Spleen (tissue), 11 donors: ENCODE data around the gene PRTG. TPM values are rescaled to one million over a fixed set of nuclear protein-coding genes. Genes with fewer than 3 reads are reported as not detected.

Experiments used
- DNase-seq: peaks from one replicate; pipeline ENCODE4 v3.0.0-alpha.2; 2020
- H3K27ac ChIP-seq, 8 donors: fragments of 200-600 bp; sonication (generic) in 7 of 8; 1 replicate in 4 of 8; 2 replicates in 4 of 8; pipeline versions ENCODE4 v1.5.0 to v1.8.0; 2016 to 2021; ENCODE audit warnings: inconsistent platforms in 4 of 8, mild to moderate bottlenecking in 4 of 8, moderate library complexity in 1 of 8
- H3K27me3 ChIP-seq, 7 donors: fragments of 200-600 bp; sonication (generic) in 6 of 7; replicated peaks in 1 of 7; 1 replicate in 4 of 7; 2 replicates in 3 of 7; pipeline versions ENCODE4 v1.5.0 to v1.8.0; 2016 to 2021; ENCODE audit warnings: inconsistent platforms in 3 of 7, mild to moderate bottlenecking in 1 of 7
- H3K36me3 ChIP-seq, 6 donors: fragments of 200-600 bp; sonication (generic) in 5 of 6; 1 replicate in 4 of 6; 2 replicates in 2 of 6; pipeline versions ENCODE4 v1.5.0 to v1.8.0; 2016 to 2021; ENCODE audit warnings: inconsistent platforms in 2 of 6
- H3K4me1 ChIP-seq, 6 donors: fragments of 200-600 bp; sonication (generic) in 5 of 6; 1 replicate in 3 of 6; 2 replicates in 3 of 6; pipeline versions ENCODE4 v1.5.0 to v1.8.0; 2016 to 2021; ENCODE audit warnings: inconsistent platforms in 3 of 6
- H3K4me3 ChIP-seq, 8 donors: fragments of 200-600 bp; sonication (generic) in 7 of 8; 1 replicate in 4 of 8; 2 replicates in 4 of 8; pipeline versions ENCODE4 v1.5.0 to v1.8.0; 2016 to 2021; ENCODE audit warnings: inconsistent platforms in 4 of 8, mild to moderate bottlenecking in 4 of 8, moderate library complexity in 2 of 8
- H3K9me3 ChIP-seq, 8 donors: fragments of 200-600 bp; sonication (generic) in 7 of 8; 1 replicate in 4 of 8; 2 replicates in 4 of 8; pipeline versions ENCODE4 v1.5.0 to v1.8.0; 2016 to 2021; ENCODE audit warnings: inconsistent platforms in 4 of 8
- POLR2A ChIP-seq, 3 donors: fragments of 450-650 bp; IDR thresholded peaks; one replicate each; pipeline ENCODE4 v1.5.1; 2017; ENCODE audit warnings: antibody characterized with exemption in 3 of 3, mild to moderate bottlenecking in 1 of 3
- POLR2AphosphoS5 ChIP-seq, 3 donors: sonication (generic); formaldehyde crosslinking; IDR thresholded peaks; one replicate each; pipeline ENCODE4 v1.5.1; 2017; ENCODE audit warnings: antibody characterized with exemption in 3 of 3
- WGBS, 5 donors: extraction: QIAGEN DNeasy Blood & Tissue Kit in 3 of 5; methylation state at CpG; one replicate each; pipeline versions ENCODE4 v1.1.5 to v1.1.7; 2013 to 2018; 5-methylcytosine and 5-hydroxymethylcytosine counted together
- intact Hi-C: fragments of 100-400 bp; cut with DNase I; formaldehyde crosslinking; loops from one replicate; pipeline ENCODE4 v1.15.0; 2023; ENCODE audit warnings: low total_unique reads
- polyA plus RNA-seq, 3 donors: library from polyadenylated mRNA; stranded (reverse); fragments of 200-250 nt; gene quantifications; one replicate each; pipeline ENCODE4 v1.2.1, GENCODE V29; 2013
- total RNA-seq, 7 donors: library from RNA; depleted of rRNA in 3 of 7; stranded (reverse); fragments of >200 nt in 3 of 7; fragmentation: NEBNext Ultra II Directional in 4 of 7; extraction: Animal tissue kit (Norgen Biotek cat#: 25700) in 4 of 7; gene quantifications; one replicate each; pipeline versions ENCODE4 v1.1.0 to v1.2.1, GENCODE V29; 2016 to 2021
- TF ChIP-seq, protein P1 (sequence below), 11 experiments: fragments of 200-600 bp in 7 of 11; fragments of 450-650 bp in 4 of 11; sonication (generic) in 4 of 11; IDR thresholded peaks in 8 of 11; conservative IDR thresholded peaks in 3 of 11; 1 replicate in 7 of 11; 2 replicates in 4 of 11; pipeline versions ENCODE4 v1.4.0 to v1.8.0; 2016 to 2021; ENCODE audit warnings: antibody characterized with exemption in 11 of 11, inconsistent platforms in 4 of 11, mild to moderate bottlenecking in 1 of 11
- donor health status: healthy with polysubstance abuse.
- donor health status: DM: no; HTN: no; CAD: no; lungs with moderate emphysema.
- donor health status: DM: no; HTN: no; CAD: no.
- donor health status: Bipolar disorder and iron deficiency.
- donor health status: healthy.
- donor health status: DM: no; HTN: no; CAD: no.
- donor health status: DM: yes; HTN: yes; CAD: no.

The PRTG gene
- total and polyA plus RNA-seq, 10 donors: 0.02 to 1.4 (median 0.49) TPM

DNA sequence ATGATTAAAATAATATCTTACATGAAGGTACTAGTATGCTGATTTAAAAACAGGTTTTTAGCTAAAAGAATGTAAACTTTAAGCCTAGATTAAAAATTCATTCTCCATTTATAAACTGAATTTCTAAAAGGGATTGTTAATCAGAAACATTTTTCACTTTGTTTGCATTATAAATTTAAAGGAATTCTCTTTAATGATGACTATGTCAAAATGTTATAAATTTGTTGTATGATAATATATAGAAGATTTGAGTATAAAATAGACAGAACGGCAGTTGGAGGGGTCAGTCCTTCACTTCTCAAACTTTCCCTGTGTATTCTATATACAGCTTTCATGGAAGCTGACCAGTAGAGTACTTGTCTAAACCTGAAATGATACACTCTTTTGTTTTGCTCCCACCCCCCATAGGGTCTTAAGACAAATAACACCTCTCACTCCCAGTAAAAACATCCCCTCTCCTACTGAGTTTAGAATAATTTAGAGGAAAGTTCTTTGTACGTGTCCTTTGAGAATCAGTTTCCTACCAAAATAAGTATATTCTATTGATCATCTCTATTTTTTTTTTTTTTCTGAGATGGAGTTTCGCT lies 90.0 kb downstream of the PRTG start:
- no peak for DNase-seq
- Histone ChIP-seq H3K27ac (no peak overlapping the region), H3K27me3 (no peaks in the 10 kb centered on the region), H3K36me3 (no peaks in the 10 kb centered on the region), H3K4me3 (no peak overlapping the region), H3K4me1 (no peaks in the 10 kb centered on the region), H3K9me3 (no peaks in the 10 kb centered on the region)
- intact Hi-C loops: no loop called here
- 89 to 97% (median 93%) methylated on average over 3 of the region's 3 CpGs for WGBS, 5 donors
- no peak for TF ChIP-seq POLR2A (IDR thresholded peaks at IDR 0.05)
- TF ChIP-seq, protein P1, sequence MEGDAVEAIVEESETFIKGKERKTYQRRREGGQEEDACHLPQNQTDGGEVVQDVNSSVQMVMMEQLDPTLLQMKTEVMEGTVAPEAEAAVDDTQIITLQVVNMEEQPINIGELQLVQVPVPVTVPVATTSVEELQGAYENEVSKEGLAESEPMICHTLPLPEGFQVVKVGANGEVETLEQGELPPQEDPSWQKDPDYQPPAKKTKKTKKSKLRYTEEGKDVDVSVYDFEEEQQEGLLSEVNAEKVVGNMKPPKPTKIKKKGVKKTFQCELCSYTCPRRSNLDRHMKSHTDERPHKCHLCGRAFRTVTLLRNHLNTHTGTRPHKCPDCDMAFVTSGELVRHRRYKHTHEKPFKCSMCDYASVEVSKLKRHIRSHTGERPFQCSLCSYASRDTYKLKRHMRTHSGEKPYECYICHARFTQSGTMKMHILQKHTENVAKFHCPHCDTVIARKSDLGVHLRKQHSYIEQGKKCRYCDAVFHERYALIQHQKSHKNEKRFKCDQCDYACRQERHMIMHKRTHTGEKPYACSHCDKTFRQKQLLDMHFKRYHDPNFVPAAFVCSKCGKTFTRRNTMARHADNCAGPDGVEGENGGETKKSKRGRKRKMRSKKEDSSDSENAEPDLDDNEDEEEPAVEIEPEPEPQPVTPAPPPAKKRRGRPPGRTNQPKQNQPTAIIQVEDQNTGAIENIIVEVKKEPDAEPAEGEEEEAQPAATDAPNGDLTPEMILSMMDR (IDR thresholded peaks at IDR 0.05 in 8 of 11, conservative IDR thresholded peaks at IDR 0.05 in 3 of 11): no peak
- no peak for TF ChIP-seq POLR2AphosphoS5 (IDR thresholded peaks at IDR 0.05)

DNA sequence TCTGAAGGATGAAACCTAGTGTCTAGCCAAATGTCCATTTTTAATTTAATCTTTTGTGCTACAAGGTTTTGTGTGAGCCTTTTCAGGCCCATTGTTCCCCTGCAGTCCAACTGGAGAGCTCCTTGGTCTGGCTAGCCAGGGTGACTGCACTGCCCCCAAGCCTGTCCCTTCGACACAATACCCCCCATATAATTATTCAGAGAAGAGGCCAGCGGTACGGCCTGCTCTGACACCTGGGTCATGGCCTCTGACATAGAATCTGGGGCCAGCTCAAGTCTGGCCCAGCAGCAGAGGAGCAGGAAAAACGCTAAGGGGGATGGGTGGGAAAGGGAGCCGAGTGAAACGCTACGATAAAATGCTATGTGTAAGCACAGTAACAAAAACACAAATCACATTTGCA lies 90.6 kb downstream of the PRTG start:
- no peaks in the 10 kb centered on the region for H3K27me3 ChIP-seq
- no peak overlapping the region for H3K27ac ChIP-seq
- WGBS, 5 donors: 76 to 86% (median 79%) methylated on average over 7 of the region's 7 CpGs
- no peaks in the 10 kb centered on the region for H3K36me3 ChIP-seq
- intact Hi-C loops: no loop called here
- TF ChIP-seq, protein P1 (IDR thresholded peaks at IDR 0.05 in 8 of 11, conservative IDR thresholded peaks at IDR 0.05 in 3 of 11): no peak
- TF ChIP-seq POLR2A (IDR thresholded peaks at IDR 0.05) (no peak), POLR2AphosphoS5 (IDR thresholded peaks at IDR 0.05) (no peak)
- no peak for DNase-seq
- H3K4me1 ChIP-seq: no peaks in the 10 kb centered on the region
- no peak overlapping the region for H3K4me3 ChIP-seq
- H3K9me3 ChIP-seq: no peaks in the 10 kb centered on the region

- WGBS, 5 donors: 87 to 100% (median 90%) methylated on average over 1 of the region's 1 CpG
- Histone ChIP-seq H3K4me1 (no peaks in the 10 kb centered on the region), H3K36me3 (no peaks in the 10 kb centered on the region)
Measured at GRCh38 chr15:55649058-55649423, 93.9 kb downstream of the PRTG start.

DNA sequence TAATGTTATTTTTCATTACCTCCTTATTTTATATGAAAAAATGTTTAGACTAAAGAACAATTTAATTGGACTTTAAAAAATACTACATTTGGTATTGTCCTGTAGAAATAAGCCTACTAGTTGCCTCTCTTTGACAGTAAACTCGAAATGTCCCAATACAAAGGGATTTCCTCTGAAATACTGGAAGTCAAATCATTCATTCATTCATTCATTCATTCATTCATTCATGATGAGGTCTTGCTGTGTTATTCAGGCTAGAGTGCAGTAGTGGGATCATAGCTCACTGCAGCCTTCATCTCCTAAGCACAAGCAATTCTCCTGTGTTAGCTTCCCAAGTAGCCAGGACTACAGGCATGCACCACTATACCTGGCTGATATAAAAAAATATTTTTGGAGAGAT lies 104.2 kb downstream of the PRTG start:
- Histone ChIP-seq H3K36me3 (no peaks in the 10 kb centered on the region), H3K4me3 (no peak overlapping the region), H3K4me1 (no peaks in the 10 kb centered on the region), H3K27me3 (no peaks in the 10 kb centered on the region), H3K27ac (no peak overlapping the region), H3K9me3 (no peaks in the 10 kb centered on the region)
- WGBS, 5 donors: 68 to 82% (median 80%) methylated on average over 1 of the region's 1 CpG
- intact Hi-C loops: no loop called here
- TF ChIP-seq, protein P1 (IDR thresholded peaks at IDR 0.05 in 8 of 11, conservative IDR thresholded peaks at IDR 0.05 in 3 of 11): no peak
- no peak for TF ChIP-seq POLR2A (IDR thresholded peaks at IDR 0.05)
- TF ChIP-seq POLR2AphosphoS5 (IDR thresholded peaks at IDR 0.05): no peak
- no peak for DNase-seq

More at GRCh38 chr15:55649058-55649423, 93.9 kb downstream of the PRTG start:
- H3K4me3 ChIP-seq: no peak overlapping the region
- no peaks in the 10 kb centered on the region for H3K9me3 ChIP-seq
- no peak for DNase-seq
- H3K27me3 ChIP-seq: no peaks in the 10 kb centered on the region
- no peak for TF ChIP-seq POLR2AphosphoS5 (IDR thresholded peaks at IDR 0.05)
- TF ChIP-seq, protein P1 (IDR thresholded peaks at IDR 0.05 in 8 of 11, conservative IDR thresholded peaks at IDR 0.05 in 3 of 11): no peak
- no peak for TF ChIP-seq POLR2A (IDR thresholded peaks at IDR 0.05)
- no peak overlapping the region for H3K27ac ChIP-seq
- intact Hi-C loops: loop anchor here (5.0 to 10.0 kb wide), 3 partner anchors 196 to 776 kb away; no protein-coding TSS in a partner anchor
